Hepatocyte (in vitro differentiated cells): ENCODE results near the gene CHP1. TPM values are rescaled to one million over a fixed set of nuclear protein-coding genes. Genes with fewer than 3 reads are reported as not detected.

ENCODE experiments used
- DNase-seq: peaks from one replicate; pipeline ENCODE4 v3.0.0-alpha.2; 2016; ENCODE audit warnings: low spot score
- H2AFZ ChIP-seq: fragments of 200-600 bp; sonication (generic); 2 replicates; pipeline ENCODE4 v1.6.0; 2016; ENCODE audit warnings: antibody characterized with exemption, mild to moderate bottlenecking
- H3K27ac ChIP-seq: fragments of 200-600 bp; sonication (generic); 2 replicates; pipeline ENCODE4 v1.5.1; 2016; ENCODE audit warnings: mild to moderate bottlenecking
- H3K27me3 ChIP-seq: fragments of 200-600 bp; sonication (generic); 2 replicates; pipeline ENCODE4 v1.6.1; 2016
- H3K36me3 ChIP-seq: fragments of 200-600 bp; sonication (generic); replicated peaks from 2 replicates; pipeline ENCODE4 v1.5.1; 2016; ENCODE audit warnings: low read depth; ENCODE audit not compliant: insufficient read depth
- H3K4me1 ChIP-seq: fragments of 200-600 bp; sonication (generic); 2 replicates; pipeline ENCODE4 v1.5.1; 2016; ENCODE audit warnings: mild to moderate bottlenecking, moderate library complexity; ENCODE audit not compliant: insufficient read depth
- H3K4me2 ChIP-seq: fragments of 200-600 bp; sonication (generic); 2 replicates; pipeline ENCODE4 v1.6.0; 2016
- H3K4me3 ChIP-seq: fragments of 200-600 bp; sonication (generic); 2 replicates; pipeline ENCODE4 v1.5.1; 2016; ENCODE audit warnings: mild to moderate bottlenecking
- H3K79me2 ChIP-seq: fragments of 200-600 bp; sonication (generic); 2 replicates; pipeline ENCODE4 v1.6.0; 2017; ENCODE audit warnings: mild to moderate bottlenecking
- H3K9me2 ChIP-seq: fragments of 200-600 bp; sonication (generic); replicated peaks from 2 replicates; pipeline ENCODE4 v1.6.0; 2017; ENCODE audit warnings: mild to moderate bottlenecking; ENCODE audit not compliant: insufficient read depth
- H3K9me3 ChIP-seq: fragments of 200-600 bp; sonication (generic); 2 replicates; pipeline ENCODE4 v1.5.1; 2016; ENCODE audit warnings: low read depth, mild to moderate bottlenecking
- H4K20me1 ChIP-seq: fragments of 200-600 bp; sonication (generic); 2 replicates; pipeline ENCODE4 v1.6.0; 2016; ENCODE audit warnings: mild to moderate bottlenecking; ENCODE audit not compliant: insufficient read depth, poor library complexity, severe bottlenecking
- EZH2 ChIP-seq: fragments of 200-600 bp; sonication (generic); IDR thresholded peaks from 2 replicates; pipeline ENCODE4 v1.6.1; 2016; ENCODE audit warnings: antibody characterized with exemption, mild to moderate bottlenecking, borderline replicate concordance
- EZH2phosphoT487 ChIP-seq: fragments of 200-600 bp; sonication (generic); IDR thresholded peaks from one replicate; pipeline ENCODE4 v1.6.1; 2018; ENCODE audit warnings: antibody characterized with exemption, mild to moderate bottlenecking, low read depth, moderate library complexity; ENCODE audit not compliant: unreplicated experiment, severe bottlenecking
- WGBS: methylation state at CpG from one replicate; pipeline ENCODE4 v1.1.6; 2016; ENCODE audit warnings: low lambda C conversion rate; ENCODE audit errors: missing lambda C conversion rate; 5-methylcytosine and 5-hydroxymethylcytosine counted together
- polyA plus RNA-seq: library from polyadenylated mRNA; unstranded; fragments of >200 nt; fragmentation: Nextera tagmentation; extraction: Ambion mirVana; gene quantifications from 2 replicates; pipeline ENCODE4 v1.2.1, GENCODE V29; 2016
- total RNA-seq: library from RNA; depleted of rRNA; stranded (reverse); fragments of >200 nt; gene quantifications from 2 replicates; pipeline ENCODE4 v1.2.3, GENCODE V29; 2014
- TF ChIP-seq, protein P1 (sequence below): fragments of 200-600 bp; sonication (generic); IDR thresholded peaks from 2 replicates; pipeline ENCODE4 v1.5.1; 2016; ENCODE audit warnings: antibody characterized with exemption, mild to moderate bottlenecking; ENCODE audit not compliant: poor library complexity

CHP1 gene
- total and polyA plus RNA-seq, 2 experiments from 2014 or later: 39.0 to 163 TPM

DNA sequence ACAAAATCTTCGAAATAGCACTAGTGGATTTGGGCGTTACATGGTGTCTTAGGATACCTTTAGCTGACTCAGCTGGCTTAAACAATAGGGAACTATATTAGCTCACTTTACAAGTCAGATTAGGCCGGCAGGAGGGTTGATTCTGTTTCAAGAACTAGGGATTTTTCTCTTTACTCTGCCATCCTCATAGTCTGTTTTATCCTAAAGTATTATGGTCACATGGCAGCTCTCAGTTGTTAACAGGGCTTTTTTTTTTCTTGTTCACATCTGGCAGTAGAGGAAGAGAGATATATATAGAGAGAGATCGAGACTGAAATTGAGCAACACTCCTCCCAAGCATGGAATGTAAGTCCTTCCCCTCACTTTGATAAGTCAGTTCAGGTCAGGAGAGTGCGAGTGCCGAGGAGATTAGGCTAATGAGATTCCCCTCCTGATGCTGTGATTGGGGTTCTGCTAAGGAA lies 32.9 kb downstream of the CHP1 start:
- no peak for TF ChIP-seq EZH2
- TF ChIP-seq, protein P1, sequence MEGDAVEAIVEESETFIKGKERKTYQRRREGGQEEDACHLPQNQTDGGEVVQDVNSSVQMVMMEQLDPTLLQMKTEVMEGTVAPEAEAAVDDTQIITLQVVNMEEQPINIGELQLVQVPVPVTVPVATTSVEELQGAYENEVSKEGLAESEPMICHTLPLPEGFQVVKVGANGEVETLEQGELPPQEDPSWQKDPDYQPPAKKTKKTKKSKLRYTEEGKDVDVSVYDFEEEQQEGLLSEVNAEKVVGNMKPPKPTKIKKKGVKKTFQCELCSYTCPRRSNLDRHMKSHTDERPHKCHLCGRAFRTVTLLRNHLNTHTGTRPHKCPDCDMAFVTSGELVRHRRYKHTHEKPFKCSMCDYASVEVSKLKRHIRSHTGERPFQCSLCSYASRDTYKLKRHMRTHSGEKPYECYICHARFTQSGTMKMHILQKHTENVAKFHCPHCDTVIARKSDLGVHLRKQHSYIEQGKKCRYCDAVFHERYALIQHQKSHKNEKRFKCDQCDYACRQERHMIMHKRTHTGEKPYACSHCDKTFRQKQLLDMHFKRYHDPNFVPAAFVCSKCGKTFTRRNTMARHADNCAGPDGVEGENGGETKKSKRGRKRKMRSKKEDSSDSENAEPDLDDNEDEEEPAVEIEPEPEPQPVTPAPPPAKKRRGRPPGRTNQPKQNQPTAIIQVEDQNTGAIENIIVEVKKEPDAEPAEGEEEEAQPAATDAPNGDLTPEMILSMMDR: no peak
- no peak for TF ChIP-seq EZH2phosphoT487
- Histone ChIP-seq H3K9me3 (no peaks in the 10 kb centered on the region), H3K36me3 (peaks cover 4% of the 10 kb centered on the region), H3K4me3 (no peak overlapping the region), H4K20me1 (no peaks in the 10 kb centered on the region), H3K4me1 (peaks cover 25% of the 10 kb centered on the region), H3K9me2 (no peaks in the 10 kb centered on the region), H2AFZ (no peak overlapping the region), H3K27me3 (no peaks in the 10 kb centered on the region), H3K4me2 (peak overlapping the region; percentile 33), H3K79me2 (peaks cover 17% of the 10 kb centered on the region), H3K27ac (peak overlapping the region; percentile 14)
- WGBS: 48% methylated on average over 6 of the region's 6 CpGs
- peak; percentile 33 for DNase-seq

DNA sequence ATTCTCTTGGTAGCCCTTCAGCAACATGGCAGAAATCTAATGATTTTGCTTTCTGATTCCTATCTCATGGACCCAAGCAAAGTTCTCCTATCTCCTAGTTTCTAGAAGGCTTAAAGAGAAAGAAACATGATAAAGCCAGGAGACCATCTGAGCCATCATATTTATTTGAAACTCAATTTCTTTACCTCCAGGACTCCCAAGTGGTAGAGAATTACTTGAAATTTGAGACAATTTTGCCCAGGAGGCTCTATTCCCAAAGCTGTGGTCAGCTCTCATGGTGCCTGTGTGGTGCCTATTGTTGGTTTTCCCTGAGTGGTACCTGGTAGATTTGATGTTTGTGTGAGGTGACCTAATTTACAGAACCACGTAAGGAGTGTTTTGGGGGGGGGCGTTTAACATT lies 38.8 kb downstream of the CHP1 start:
- Histone ChIP-seq H4K20me1 (no peaks in the 10 kb centered on the region), H3K79me2 (peaks cover 3% of the 10 kb centered on the region), H3K27me3 (no peaks in the 10 kb centered on the region), H3K9me3 (no peaks in the 10 kb centered on the region), H3K27ac (no peak overlapping the region), H2AFZ (no peak overlapping the region), H3K4me1 (no peaks in the 10 kb centered on the region), H3K4me2 (no peak overlapping the region), H3K9me2 (no peaks in the 10 kb centered on the region), H3K4me3 (no peak overlapping the region), H3K36me3 (no peaks in the 10 kb centered on the region)
- 92% methylated on average over 2 of the region's 2 CpGs for WGBS
- no peak for TF ChIP-seq EZH2
- no peak for TF ChIP-seq EZH2phosphoT487
- TF ChIP-seq, protein P1: no peak
- DNase-seq: no peak

DNA sequence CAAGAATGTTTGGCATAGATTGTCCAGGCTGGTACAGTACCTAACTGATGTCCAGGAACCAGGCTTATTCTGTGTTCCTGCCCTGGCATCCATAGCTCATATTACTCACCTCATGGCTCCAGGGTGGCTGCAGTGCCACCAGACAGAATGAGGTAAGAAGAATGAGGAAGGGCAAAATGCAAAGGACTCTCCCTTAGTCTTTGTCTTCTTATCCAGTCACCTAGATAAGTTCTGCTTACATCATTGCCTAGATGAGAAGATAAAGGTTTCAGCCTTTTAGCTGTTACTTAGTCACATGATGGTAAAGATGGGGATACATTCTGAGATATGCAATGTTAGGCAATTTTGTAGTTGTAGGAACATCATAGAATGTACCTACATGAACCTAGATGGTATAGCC lies 45.8 kb downstream of the CHP1 start:
- no peak overlapping the region for H2AFZ ChIP-seq
- H3K4me2 ChIP-seq: no peak overlapping the region
- H3K9me3 ChIP-seq: no peaks in the 10 kb centered on the region
- H3K4me1 ChIP-seq: no peaks in the 10 kb centered on the region
- no peaks in the 10 kb centered on the region for H3K36me3 ChIP-seq
- H4K20me1 ChIP-seq: no peaks in the 10 kb centered on the region
- no peak overlapping the region for H3K27ac ChIP-seq
- H3K9me2 ChIP-seq: no peaks in the 10 kb centered on the region
- TF ChIP-seq EZH2phosphoT487: no peak
- TF ChIP-seq, protein P1: no peak
- no peak for TF ChIP-seq EZH2
- H3K79me2 ChIP-seq: no peaks in the 10 kb centered on the region
- DNase-seq: no peak
- H3K27me3 ChIP-seq: no peaks in the 10 kb centered on the region
- no peak overlapping the region for H3K4me3 ChIP-seq

DNA sequence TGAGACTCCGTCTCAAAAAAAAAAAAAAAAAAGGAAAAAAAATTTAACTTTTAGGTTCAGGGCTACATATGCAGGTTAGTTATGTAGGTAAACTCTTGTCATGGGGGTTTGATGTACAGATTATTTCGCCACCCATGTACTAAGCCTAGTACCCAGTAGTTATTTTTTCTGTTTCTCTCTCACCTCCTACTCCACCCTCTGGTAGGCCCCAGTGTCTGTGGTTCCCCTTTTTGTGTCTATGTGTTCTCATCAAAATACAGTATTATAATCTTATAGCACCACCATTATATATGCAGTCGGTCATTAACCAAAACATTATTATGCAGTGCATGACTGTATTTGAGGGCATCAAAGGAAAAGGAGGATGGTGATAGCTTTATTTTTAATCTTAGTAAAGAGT lies 47.3 kb downstream of the CHP1 start:
- no peaks in the 10 kb centered on the region for H3K36me3 ChIP-seq

More for the DNA sequence above, 47.3 kb downstream of the CHP1 start:
- Histone ChIP-seq H2AFZ (no peak overlapping the region), H3K27ac (no peak overlapping the region), H3K4me1 (no peaks in the 10 kb centered on the region), H3K9me3 (no peaks in the 10 kb centered on the region), H4K20me1 (no peaks in the 10 kb centered on the region), H3K4me3 (no peak overlapping the region), H3K9me2 (no peaks in the 10 kb centered on the region), H3K79me2 (no peaks in the 10 kb centered on the region), H3K27me3 (no peaks in the 10 kb centered on the region), H3K4me2 (no peak overlapping the region)
- 98% methylated on average over 3 of the region's 3 CpGs for WGBS
- DNase-seq: no peak
- TF ChIP-seq, protein P1: no peak
- TF ChIP-seq EZH2phosphoT487 (no peak), EZH2 (no peak)
